CD14-positive monocyte (primary cell): ENCODE data around the gene RALGAPA1. TPM values are rescaled to one million over a fixed set of nuclear protein-coding genes. Genes with fewer than 3 reads are reported as not detected.

ENCODE experiments used
- DNase-seq, 3 donors: peaks; one replicate each; pipeline ENCODE4 v3.0.0-alpha.2; 2011 to 2022
- H2AFZ ChIP-seq: 2 replicates; pipeline ENCODE4 v1.6.0; 2012; ENCODE audit warnings: mild to moderate bottlenecking, low read depth, low read length, inconsistent platforms; ENCODE audit not compliant: insufficient read depth, poor library complexity, severe bottlenecking
- H3K27ac ChIP-seq, 2 donors: 1 replicate in 1 of 2; 2 replicates in 1 of 2; pipeline ENCODE4 v1.5.1; 2012 to 2013; ENCODE audit warnings: low read length in 2 of 2, control low read depth in 1 of 2, inconsistent platforms in 1 of 2, low read depth in 1 of 2, mild to moderate bottlenecking in 1 of 2
- H3K27me3 ChIP-seq, 2 donors: one replicate each; pipeline versions ENCODE4 v1.6.0 to v1.6.1; 2011 to 2013; ENCODE audit warnings: low read length in 2 of 2; ENCODE audit not compliant: control insufficient read depth in 2 of 2, insufficient read depth in 2 of 2
- H3K36me3 ChIP-seq, 2 donors: replicated peaks in 1 of 2; 1 replicate in 1 of 2; 2 replicates in 1 of 2; pipeline versions ENCODE4 v1.5.1 to v1.6.1; 2012 to 2013; ENCODE audit warnings: low read length in 2 of 2, control low read depth in 1 of 2, inconsistent platforms in 1 of 2, mild to moderate bottlenecking in 1 of 2; ENCODE audit not compliant: insufficient read depth in 2 of 2, control insufficient read depth in 1 of 2
- H3K4me1 ChIP-seq, 2 donors: 1 replicate in 1 of 2; 2 replicates in 1 of 2; pipeline versions ENCODE4 v1.5.1 to v1.6.1; 2012 to 2013; ENCODE audit warnings: low read length in 2 of 2, control low read depth in 1 of 2, inconsistent platforms in 1 of 2, mild to moderate bottlenecking in 1 of 2, moderate library complexity in 1 of 2; ENCODE audit not compliant: insufficient read depth in 2 of 2, control insufficient read depth in 1 of 2
- H3K4me2 ChIP-seq: replicated peaks from 2 replicates; pipeline ENCODE3; 2012; ENCODE audit warnings: low read length, moderate library complexity, mild to moderate bottlenecking; ENCODE audit not compliant: poor library complexity, severe bottlenecking; ENCODE audit errors: extremely low read depth
- H3K4me3 ChIP-seq, 3 experiments: fragments of 200-600 bp in 1 of 3; sonication (generic) in 1 of 3; replicated peaks in 1 of 3; 1 replicate in 2 of 3; 2 replicates in 1 of 3; pipeline ENCODE4 v1.5.1; 2011 to 2013; ENCODE audit warnings: low read length in 3 of 3, mild to moderate bottlenecking in 3 of 3, control low read depth in 2 of 3, low read depth in 2 of 3, inconsistent platforms in 1 of 3, moderate library complexity in 1 of 3
- H3K79me2 ChIP-seq: 2 replicates; pipeline ENCODE4 v1.6.0; 2012; ENCODE audit warnings: mild to moderate bottlenecking, control low read depth, inconsistent platforms, low read length, moderate library complexity; ENCODE audit not compliant: insufficient read depth
- H3K9ac ChIP-seq: 2 replicates; pipeline ENCODE4 v1.6.0; 2017; ENCODE audit warnings: low read length, mild to moderate bottlenecking; ENCODE audit not compliant: insufficient read depth, poor library complexity, severe bottlenecking
- H3K9me3 ChIP-seq, 2 donors: replicated peaks in 1 of 2; 1 replicate in 1 of 2; 2 replicates in 1 of 2; pipeline versions ENCODE4 v1.5.1 to v1.6.1; 2012 to 2013; ENCODE audit warnings: low read length in 2 of 2, control low read depth in 1 of 2; ENCODE audit not compliant: control insufficient read depth in 1 of 2, insufficient read depth in 1 of 2
- H4K20me1 ChIP-seq: 2 replicates; pipeline ENCODE4 v1.6.0; 2012; ENCODE audit warnings: mild to moderate bottlenecking, low read length, control low read depth, moderate library complexity; ENCODE audit not compliant: insufficient read depth
- H3K27ac Mint-ChIP-seq, 7 donors: one replicate each; pipeline ENCODE4 v1.8.0; 2020; ENCODE audit warnings: mild to moderate bottlenecking in 7 of 7, mixed read lengths in 7 of 7, moderate library complexity in 6 of 7, inconsistent platforms in 2 of 7
- H3K27me3 Mint-ChIP-seq, 3 donors: one replicate each; pipeline ENCODE4 v1.8.0; 2021 to 2022; ENCODE audit warnings: low read depth in 3 of 3, mild to moderate bottlenecking in 3 of 3, mixed read lengths in 3 of 3, moderate library complexity in 3 of 3, inconsistent platforms in 1 of 3
- H3K36me3 Mint-ChIP-seq, 2 donors: one replicate each; pipeline ENCODE4 v1.8.0; 2020; ENCODE audit warnings: mixed read lengths in 2 of 2, inconsistent platforms in 1 of 2, mild to moderate bottlenecking in 1 of 2
- H3K4me1 Mint-ChIP-seq: one replicate; pipeline ENCODE4 v1.8.0; 2020; ENCODE audit warnings: mild to moderate bottlenecking, mixed read lengths
- H3K4me3 Mint-ChIP-seq, 2 donors: one replicate each; pipeline ENCODE4 v1.8.0; 2020; ENCODE audit warnings: mild to moderate bottlenecking in 2 of 2, mixed read lengths in 2 of 2, moderate library complexity in 1 of 2
- H3K9me3 Mint-ChIP-seq, 7 donors: one replicate each; pipeline ENCODE4 v1.8.0; 2020 to 2022; ENCODE audit warnings: mixed read lengths in 7 of 7, mild to moderate bottlenecking in 6 of 7, moderate library complexity in 6 of 7, inconsistent platforms in 2 of 7
- CTCF ChIP-seq: fragments of 200-600 bp; IDR thresholded peaks from one replicate; pipeline ENCODE4 v1.8.0; 2022; ENCODE audit warnings: antibody characterized with exemption, mild to moderate bottlenecking
- WGBS: methylation state at CpG from one replicate; pipeline ENCODE4 v1.1.5; 2013; ENCODE audit warnings: missing lambda C conversion rate; ENCODE audit not compliant: insufficient coverage; 5-methylcytosine and 5-hydroxymethylcytosine counted together
- intact Hi-C, 2 donors: fragments of 100-400 bp; cut with micrococcal nuclease; formaldehyde crosslinking; loops; one replicate each; pipeline versions ENCODE4 v1.15.0 to v1.15.1; 2023
- polyA plus RNA-seq, 3 donors: library from polyadenylated mRNA; depleted of rRNA in 1 of 3; unstranded in 2 of 3; stranded (reverse) in 1 of 3; fragments of 300-500 nt in 2 of 3; fragments of >200 nt in 1 of 3; fragmentation: Illumina TruSeq in 2 of 3; gene quantifications; 1 replicate in 2 of 3; 2 replicates in 1 of 3; pipeline ENCODE4 v1.2.3, GENCODE V29; 2012 to 2021

RALGAPA1 gene
- polyA plus RNA-seq, 3 donors: 3.2 to 7.4 (median 4.1) TPM

- H3K79me2 ChIP-seq: no peaks in the 10 kb centered on the region
- H3K27me3 ChIP-seq: no peaks in the 10 kb centered on the region
- H3K4me3 ChIP-seq: no peak overlapping the region
- intact Hi-C loops: no loop called here
- no peaks in the 10 kb centered on the region for H4K20me1 ChIP-seq
- Mint-ChIP-seq H3K36me3 (peaks cover 27 to 40% of the 10 kb centered on the region in 2 donors), H3K9me3 (peaks cover 0 to 5% (median 0%) of the 10 kb centered on the region in 7 donors), H3K4me1 (no peaks in the 10 kb centered on the region), H3K27me3 (peaks cover 0 to 2% (median 0%) of the 10 kb centered on the region in 3 donors), H3K4me3 (no peak overlapping the region), H3K27ac (no peak overlapping the region)
- no peaks in the 10 kb centered on the region for H3K4me1 ChIP-seq
- no peak overlapping the region for H3K9ac ChIP-seq
- no peak overlapping the region for H3K27ac ChIP-seq
- H3K4me2 ChIP-seq: no peak overlapping the region
- no peaks in the 10 kb centered on the region for H3K9me3 ChIP-seq
- no peaks in the 10 kb centered on the region for H3K36me3 ChIP-seq
- no peak overlapping the region for H2AFZ ChIP-seq
- no CpG with 5 or more reads among the region's 1 CpG for WGBS
- TF ChIP-seq CTCF: no peak
- no peak for DNase-seq
Measured at GRCh38 chr14:35849122-35849521, 40.0 kb upstream of the RALGAPA1 start.

GRCh38 chr14:35847636-35848035 is 38.5 kb upstream of the RALGAPA1 start:
- Histone ChIP-seq H3K27ac (no peak overlapping the region), H3K4me2 (no peak overlapping the region), H2AFZ (no peak overlapping the region), H3K4me3 (no peak overlapping the region), H3K36me3 (peaks cover 0 to 4% of the 10 kb centered on the region in 2 donors), H3K9me3 (no peaks in the 10 kb centered on the region), H3K27me3 (no peaks in the 10 kb centered on the region), H3K4me1 (no peaks in the 10 kb centered on the region), H3K79me2 (no peaks in the 10 kb centered on the region), H3K9ac (no peak overlapping the region), H4K20me1 (no peaks in the 10 kb centered on the region)
- H3K27ac Mint-ChIP-seq: no peak overlapping the region
- peaks cover 0 to 7% (median 3%) of the 10 kb centered on the region in 7 donors for H3K9me3 Mint-ChIP-seq
- TF ChIP-seq CTCF: no peak
- no peaks in the 10 kb centered on the region for H3K4me1 Mint-ChIP-seq
- DNase-seq: no peak
- peaks cover 38 to 52% of the 10 kb centered on the region in 2 donors for H3K36me3 Mint-ChIP-seq
- peaks cover 0 to 2% (median 0%) of the 10 kb centered on the region in 3 donors for H3K27me3 Mint-ChIP-seq
- H3K4me3 Mint-ChIP-seq: no peak overlapping the region
- intact Hi-C loops: no loop called here
- 100% methylated on average over 1 of the region's 2 CpGs for WGBS
